H9 (cell line): ENCODE results near the gene GPR180. TPM values are rescaled to one million over a fixed set of nuclear protein-coding genes. Genes with fewer than 3 reads are reported as not detected.
"Not testable (repeated sequence)": the region's sequence is repeated elsewhere in the genome, so short reads cannot be mapped to it uniquely, and the experiment has no call there.

Experiments used
- DNase-seq: peaks from one replicate; pipeline ENCODE4 v3.0.0-alpha.2; 2017
- H2AFZ ChIP-seq: one replicate; pipeline ENCODE4 v1.6.1; 2013; ENCODE audit warnings: mild to moderate bottlenecking, low read length, control low read depth, moderate library complexity
- H2AK5ac ChIP-seq: 2 replicates; pipeline ENCODE4 v1.6.1; 2013; ENCODE audit warnings: low read length, control low read depth, mixed read lengths; ENCODE audit not compliant: insufficient read length
- H2BK120ac ChIP-seq: one replicate; pipeline ENCODE4 v1.6.1; 2013; ENCODE audit warnings: low read depth, mild to moderate bottlenecking, low read length, control low read depth, inconsistent platforms; ENCODE audit not compliant: poor library complexity, severe bottlenecking
- H2BK12ac ChIP-seq: 2 replicates; pipeline ENCODE4 v1.6.1; 2013; ENCODE audit warnings: low read length, control low read depth, mixed read lengths, low read depth; ENCODE audit not compliant: insufficient read length
- H2BK15ac ChIP-seq: 2 replicates; pipeline ENCODE4 v1.6.1; 2013; ENCODE audit warnings: low read depth, low read length, control low read depth
- H2BK20ac ChIP-seq: one replicate; pipeline ENCODE4 v1.6.1; 2013; ENCODE audit warnings: low read depth, mild to moderate bottlenecking, low read length, control low read depth, inconsistent platforms; ENCODE audit not compliant: poor library complexity, severe bottlenecking
- H2BK5ac ChIP-seq: 2 replicates; pipeline ENCODE4 v1.6.1; 2013; ENCODE audit warnings: low read length, control low read depth, mixed read lengths; ENCODE audit not compliant: insufficient read length
- H3K14ac ChIP-seq: 2 replicates; pipeline ENCODE4 v1.6.1; 2013; ENCODE audit warnings: low read length, control low read depth; ENCODE audit not compliant: insufficient read depth
- H3K18ac ChIP-seq: 2 replicates; pipeline ENCODE4 v1.6.1; 2013; ENCODE audit warnings: low read depth, mild to moderate bottlenecking, mixed read lengths, low read length, control low read depth; ENCODE audit not compliant: insufficient read length
- H3K23ac ChIP-seq: 2 replicates; pipeline ENCODE4 v1.6.1; 2013; ENCODE audit warnings: low read length, control low read depth, mixed read lengths, low read depth; ENCODE audit not compliant: insufficient read length
- H3K23me2 ChIP-seq: 2 replicates; pipeline ENCODE4 v1.6.1; 2013; ENCODE audit warnings: low read depth, mild to moderate bottlenecking, mixed read lengths, low read length, control low read depth; ENCODE audit not compliant: insufficient read length, poor library complexity, severe bottlenecking
- H3K27ac ChIP-seq: 2 replicates; pipeline ENCODE4 v1.5.1; 2013; ENCODE audit warnings: low read length, control low read depth, mixed read lengths, low read depth; ENCODE audit not compliant: insufficient read length
- H3K27me3 ChIP-seq: 2 replicates; pipeline ENCODE4 v1.6.1; 2013; ENCODE audit warnings: low read length, control low read depth, inconsistent platforms; ENCODE audit not compliant: insufficient read depth
- H3K4ac ChIP-seq: 2 replicates; pipeline ENCODE4 v1.6.1; 2013; ENCODE audit warnings: low read depth, mild to moderate bottlenecking, control low read depth, inconsistent platforms, low read length, moderate library complexity
- H3K4me1 ChIP-seq: 2 replicates; pipeline ENCODE4 v1.6.1; 2013; ENCODE audit warnings: low read length, control low read depth, inconsistent platforms; ENCODE audit not compliant: insufficient read depth
- H3K4me2 ChIP-seq: 2 replicates; pipeline ENCODE4 v1.6.1; 2013; ENCODE audit warnings: low read length, control low read depth, mixed read lengths; ENCODE audit not compliant: insufficient read length, insufficient read depth
- H3K56ac ChIP-seq: 2 replicates; pipeline ENCODE4 v1.6.1; 2013; ENCODE audit warnings: low read depth, mild to moderate bottlenecking, mixed read lengths, low read length, control low read depth; ENCODE audit not compliant: insufficient read length
- H3K79me1 ChIP-seq: 2 replicates; pipeline ENCODE4 v1.6.1; 2013; ENCODE audit warnings: low read depth, mild to moderate bottlenecking, moderate library complexity, low read length, control low read depth, inconsistent platforms; ENCODE audit not compliant: insufficient read depth, poor library complexity, severe bottlenecking
- H3K79me2 ChIP-seq: 2 replicates; pipeline ENCODE4 v1.6.1; 2013; ENCODE audit warnings: low read length, control low read depth, inconsistent platforms; ENCODE audit not compliant: insufficient read depth
- H3K9ac ChIP-seq: 2 replicates; pipeline ENCODE4 v1.6.1; 2013; ENCODE audit warnings: low read length, control low read depth, mixed read lengths; ENCODE audit not compliant: insufficient read length; ENCODE audit errors: extremely low read depth
- H3K9me3 ChIP-seq: one replicate; pipeline ENCODE4 v1.6.1; 2013; ENCODE audit warnings: low read depth, low read length, inconsistent platforms; ENCODE audit not compliant: control insufficient read depth
- H3T11ph ChIP-seq: one replicate; pipeline ENCODE4 v1.6.1; 2013; ENCODE audit warnings: mild to moderate bottlenecking, low read length, control low read depth, inconsistent platforms
- H4K20me1 ChIP-seq: one replicate; pipeline ENCODE4 v1.6.1; 2013; ENCODE audit not compliant: control insufficient read depth, insufficient read length, insufficient read depth
- H4K5ac ChIP-seq: 2 replicates; pipeline ENCODE4 v1.6.1; 2013; ENCODE audit warnings: low read depth, mild to moderate bottlenecking, mixed read lengths, low read length, control low read depth; ENCODE audit not compliant: insufficient read length
- H4K8ac ChIP-seq: replicated peaks from 2 replicates; pipeline ENCODE4 v1.6.1; 2013; ENCODE audit warnings: low read length, control low read depth, mixed read lengths, low read depth; ENCODE audit not compliant: insufficient read length
- H4K91ac ChIP-seq: 2 replicates; pipeline ENCODE4 v1.6.1; 2013; ENCODE audit warnings: low read depth, mild to moderate bottlenecking, moderate library complexity, mixed read lengths, low read length, control low read depth; ENCODE audit not compliant: insufficient read length
- H3K27ac Mint-ChIP-seq, 3 experiments: 2 replicates in 2 of 3; 3 replicates in 1 of 3; pipeline ENCODE4 v1.8.0; 2020 to 2021; ENCODE audit warnings: mixed read lengths in 3 of 3, mild to moderate bottlenecking in 1 of 3, moderate library complexity in 1 of 3
- H3K27me3 Mint-ChIP-seq: 2 replicates; pipeline ENCODE4 v1.8.0; 2021; ENCODE audit warnings: low read depth, mild to moderate bottlenecking, moderate library complexity, mixed read lengths
- H3K36me3 Mint-ChIP-seq, 3 experiments: 2 replicates in 2 of 3; 3 replicates in 1 of 3; pipeline ENCODE4 v1.8.0; 2020 to 2021; ENCODE audit warnings: low read depth in 3 of 3, mixed read lengths in 3 of 3; ENCODE audit not compliant: insufficient read depth in 1 of 3
- H3K4me1 Mint-ChIP-seq, 2 experiments: 2 replicates each; pipeline ENCODE4 v1.8.0; 2020; ENCODE audit warnings: mixed read lengths in 2 of 2
- H3K4me3 Mint-ChIP-seq, 2 experiments: 2 replicates in 1 of 2; 3 replicates in 1 of 2; pipeline ENCODE4 v1.8.0; 2020 to 2021; ENCODE audit warnings: mild to moderate bottlenecking in 2 of 2, mixed read lengths in 2 of 2, moderate library complexity in 1 of 2
- H3K9me3 Mint-ChIP-seq, 2 experiments: 2 replicates in 1 of 2; 3 replicates in 1 of 2; pipeline ENCODE4 v1.8.0; 2020; ENCODE audit warnings: mild to moderate bottlenecking in 2 of 2, mixed read lengths in 2 of 2, moderate library complexity in 1 of 2
- CTCF ChIP-seq: fragments of 200-600 bp; sonication (generic); conservative IDR thresholded peaks from 3 replicates; pipeline ENCODE4 v1.8.0; 2021; ENCODE audit warnings: antibody characterized with exemption, mild to moderate bottlenecking
- WGBS: extraction: QIAGEN DNeasy Blood & Tissue Kit; methylation state at CpG from one replicate; pipeline ENCODE4 v1.1.7; 2013; ENCODE audit warnings: missing lambda C conversion rate, low lambda C conversion rate, mixed read lengths; ENCODE audit not compliant: insufficient read length; ENCODE audit errors: extremely low coverage; 5-methylcytosine and 5-hydroxymethylcytosine counted together
- total RNA-seq: library from RNA; stranded (reverse); gene quantifications from 2 replicates; pipeline ENCODE4 v1.2.1, GENCODE V29; 2021

The GPR180 gene
- total RNA-seq, 1 experiment from 2014 or later: 5.1 TPM

GRCh38 chr13:94632226-94632980 lies 30.7 kb downstream of the GPR180 start:
- no peak for DNase-seq
- Histone ChIP-seq H4K8ac (no peak overlapping the region), H3K27me3 (no peaks in the 10 kb centered on the region), H4K20me1 (no peaks in the 10 kb centered on the region), H3K23ac (no peak overlapping the region), H2BK20ac (no peak overlapping the region), H2AFZ (no peak overlapping the region), H3K27ac (no peak overlapping the region), H2AK5ac (no peak overlapping the region), H3K79me2 (no peaks in the 10 kb centered on the region), H3K9ac (no peak overlapping the region), H3K4ac (no peak overlapping the region), H3K79me1 (no peaks in the 10 kb centered on the region), H3K18ac (no peak overlapping the region), H2BK5ac (no peak overlapping the region), H3K9me3 (no peaks in the 10 kb centered on the region), H4K5ac (no peak overlapping the region), H3K14ac (no peak overlapping the region), H2BK120ac (no peak overlapping the region), H3K23me2 (no peaks in the 10 kb centered on the region), H4K91ac (no peak overlapping the region), H2BK15ac (no peak overlapping the region), H3T11ph (no peak overlapping the region), H3K4me2 (no peak overlapping the region), H3K56ac (no peak overlapping the region), H3K4me1 (peaks cover 5% of the 10 kb centered on the region; the same call in 1 of the 2 replicates), H2BK12ac (no peak overlapping the region)
- Mint-ChIP-seq H3K36me3 (peaks cover 0 to 22% (median 12%) of the 10 kb centered on the region in 3 experiments; a peak in 5 of 7 replicates), H3K4me1 (peaks cover 19 to 26% of the 10 kb centered on the region in 2 experiments), H3K27ac (no peak overlapping the region; a peak in 1 of 7 replicates), H3K27me3 (no peaks in the 10 kb centered on the region), H3K4me3 (no peak overlapping the region), H3K9me3 (peaks cover 2 to 3% of the 10 kb centered on the region in 2 experiments; a peak in 4 of 5 replicates)
- no peak for TF ChIP-seq CTCF
- no CpG with 5 or more reads among the region's 3 CpGs for WGBS

GRCh38 chr13:94636096-94636495 lies 34.4 kb downstream of the GPR180 start:
- H3K23me2 ChIP-seq, H3K9ac ChIP-seq, H2AFZ ChIP-seq, H2BK12ac ChIP-seq, H4K8ac ChIP-seq, DNase-seq, H2BK15ac ChIP-seq, H2BK120ac ChIP-seq, H3K56ac ChIP-seq, H3K4me1 ChIP-seq, H3T11ph ChIP-seq, H3K18ac ChIP-seq, H2BK20ac ChIP-seq, H3K36me3 Mint-ChIP-seq, H3K4me2 ChIP-seq, H3K27me3 Mint-ChIP-seq, H2BK5ac ChIP-seq, H3K14ac ChIP-seq, H4K91ac ChIP-seq, H3K79me2 ChIP-seq, H3K27me3 ChIP-seq, H2AK5ac ChIP-seq, H3K4me3 Mint-ChIP-seq, H3K27ac ChIP-seq, H3K79me1 ChIP-seq, H3K9me3 ChIP-seq, H3K23ac ChIP-seq, H4K5ac ChIP-seq, H4K20me1 ChIP-seq, H3K4ac ChIP-seq: not testable (repeated sequence)
- WGBS: no CpG with 5 or more reads among the region's 5 CpGs
- Mint-ChIP-seq H3K27ac (0 out of 7 replicates have a peak overlapping the region, but pooled peaks of 1 of the 3 experiments have one; percentile 30), H3K9me3 (peaks cover 8 to 11% of the 10 kb centered on the region in 2 experiments), H3K4me1 (peaks cover 19 to 26% of the 10 kb centered on the region in 2 experiments)
